ENCODE data around the gene PLCH1. TPM values are rescaled to one million over a fixed set of nuclear protein-coding genes. Genes with fewer than 3 reads are reported as not detected.

The PLCH1 gene
- total RNA-seq, 1 experiment from 2014 or later: 13.4 TPM

DNA sequence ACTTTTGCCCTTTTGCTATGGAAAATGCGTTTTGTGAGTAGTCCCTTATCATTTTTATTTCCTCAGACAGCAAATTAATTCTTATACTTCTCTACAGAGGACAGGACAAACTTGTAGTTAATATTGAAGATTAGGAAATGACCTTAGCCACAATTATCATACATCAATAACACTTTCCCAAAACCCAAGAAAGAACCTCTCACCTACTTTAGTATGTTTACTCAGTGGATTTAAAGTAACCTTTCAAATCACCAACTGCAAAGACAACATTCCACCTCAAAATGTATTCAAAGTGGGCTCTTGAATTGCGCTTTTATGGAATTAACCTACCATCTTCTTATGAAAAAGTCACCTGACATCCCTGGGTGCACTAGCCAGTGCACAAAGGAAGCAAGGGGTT, 107.3 kb downstream of the PLCH1 start:
- Mint-ChIP-seq H3K4me3 (ENCODE audit: low read depth, unreplicated experiment) (no peak overlapping the region), H3K4me1 (ENCODE audit: low read depth, unreplicated experiment) (no peaks in the 10 kb centered on the region), H3K36me3 (ENCODE audit: insufficient read depth, unreplicated experiment) (no peaks in the 10 kb centered on the region), H3K27me3 (ENCODE audit: unreplicated experiment) (no peaks in the 10 kb centered on the region), H3K27ac (ENCODE audit: unreplicated experiment) (no peak overlapping the region), H3K9me3 (ENCODE audit: low read depth, unreplicated experiment) (no peaks in the 10 kb centered on the region)
- no TSS peak for BruUV-seq (replicated peaks)
- CTCF ChIA-PET: no interaction called here
- TF ChIP-seq, protein P1, sequence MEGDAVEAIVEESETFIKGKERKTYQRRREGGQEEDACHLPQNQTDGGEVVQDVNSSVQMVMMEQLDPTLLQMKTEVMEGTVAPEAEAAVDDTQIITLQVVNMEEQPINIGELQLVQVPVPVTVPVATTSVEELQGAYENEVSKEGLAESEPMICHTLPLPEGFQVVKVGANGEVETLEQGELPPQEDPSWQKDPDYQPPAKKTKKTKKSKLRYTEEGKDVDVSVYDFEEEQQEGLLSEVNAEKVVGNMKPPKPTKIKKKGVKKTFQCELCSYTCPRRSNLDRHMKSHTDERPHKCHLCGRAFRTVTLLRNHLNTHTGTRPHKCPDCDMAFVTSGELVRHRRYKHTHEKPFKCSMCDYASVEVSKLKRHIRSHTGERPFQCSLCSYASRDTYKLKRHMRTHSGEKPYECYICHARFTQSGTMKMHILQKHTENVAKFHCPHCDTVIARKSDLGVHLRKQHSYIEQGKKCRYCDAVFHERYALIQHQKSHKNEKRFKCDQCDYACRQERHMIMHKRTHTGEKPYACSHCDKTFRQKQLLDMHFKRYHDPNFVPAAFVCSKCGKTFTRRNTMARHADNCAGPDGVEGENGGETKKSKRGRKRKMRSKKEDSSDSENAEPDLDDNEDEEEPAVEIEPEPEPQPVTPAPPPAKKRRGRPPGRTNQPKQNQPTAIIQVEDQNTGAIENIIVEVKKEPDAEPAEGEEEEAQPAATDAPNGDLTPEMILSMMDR (IDR thresholded peaks at IDR 0.05; ENCODE audit: unreplicated experiment): no peak
- no peak for DNase-seq
- intact Hi-C loops (cut with micrococcal nuclease; ENCODE audit: unreplicated experiment): no loop called here

DNA sequence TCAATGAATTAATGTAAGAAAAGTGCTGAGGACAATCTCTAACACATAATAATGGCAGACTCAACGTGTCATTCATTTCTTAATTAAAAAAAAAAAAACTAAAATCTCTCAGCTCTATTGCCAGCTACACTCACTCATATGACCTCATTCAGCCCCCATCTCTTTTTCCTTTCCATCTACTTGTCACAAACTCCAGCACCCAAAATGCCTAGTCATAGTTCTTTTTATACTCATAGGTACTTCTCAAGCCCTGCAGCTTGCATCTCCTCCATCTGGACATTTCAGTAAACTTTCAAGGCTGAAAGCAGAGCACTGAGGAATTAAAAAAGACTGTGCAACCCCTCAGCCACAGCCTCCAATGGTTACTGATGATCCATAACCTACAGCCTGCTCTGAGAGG, 109.8 kb downstream of the PLCH1 start:
- Mint-ChIP-seq H3K27me3 (ENCODE audit: unreplicated experiment) (no peaks in the 10 kb centered on the region), H3K27ac (ENCODE audit: unreplicated experiment) (no peak overlapping the region), H3K36me3 (ENCODE audit: insufficient read depth, unreplicated experiment) (no peaks in the 10 kb centered on the region), H3K4me1 (ENCODE audit: low read depth, unreplicated experiment) (peaks cover 12% of the 10 kb centered on the region), H3K4me3 (ENCODE audit: low read depth, unreplicated experiment) (no peak overlapping the region), H3K9me3 (ENCODE audit: low read depth, unreplicated experiment) (no peaks in the 10 kb centered on the region)
- CTCF ChIA-PET: interaction anchor here (0.7 kb wide), 1 partner anchor 1425 kb away, joined by 3 read pairs; no protein-coding TSS in a partner anchor
- BruUV-seq (replicated peaks): no TSS peak
- TF ChIP-seq, protein P1 (IDR thresholded peaks at IDR 0.05; ENCODE audit: unreplicated experiment): no peak
- DNase-seq: no peak
- intact Hi-C loops (cut with micrococcal nuclease; ENCODE audit: unreplicated experiment): no loop called here

DNA sequence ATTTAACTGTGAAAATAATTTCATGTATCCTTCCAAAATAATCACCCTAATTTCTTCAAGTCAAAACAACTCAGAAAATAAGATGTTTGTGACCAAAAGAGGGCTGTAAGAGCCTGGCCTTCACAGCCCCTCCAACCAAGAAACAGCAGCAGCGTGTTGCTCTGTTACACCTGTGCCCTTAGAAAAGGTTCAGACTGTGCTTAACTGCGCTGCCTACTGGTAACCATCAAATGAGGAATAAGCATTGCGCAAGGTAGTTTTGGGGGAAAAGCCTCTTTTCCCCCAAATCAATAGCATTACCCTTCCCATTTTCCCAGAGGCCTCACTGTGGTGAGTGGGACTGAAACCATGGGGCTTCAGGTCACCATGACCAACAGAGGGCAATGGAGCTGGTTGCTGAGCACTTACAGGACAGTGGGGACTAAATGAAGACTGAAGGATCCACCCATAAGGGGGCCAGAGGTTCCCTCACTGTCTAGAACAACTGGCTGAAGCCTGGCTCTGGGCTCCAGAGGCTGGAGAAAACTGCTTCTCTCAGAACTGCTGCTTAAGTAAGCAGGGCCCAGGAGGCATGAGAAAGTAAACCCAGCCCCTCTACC, 110.7 kb downstream of the PLCH1 start:
- TF ChIP-seq, protein P1 (IDR thresholded peaks at IDR 0.05; ENCODE audit: unreplicated experiment): no peak
- no peak overlapping the region for H3K27ac Mint-ChIP-seq (ENCODE audit: unreplicated experiment)

DNA sequence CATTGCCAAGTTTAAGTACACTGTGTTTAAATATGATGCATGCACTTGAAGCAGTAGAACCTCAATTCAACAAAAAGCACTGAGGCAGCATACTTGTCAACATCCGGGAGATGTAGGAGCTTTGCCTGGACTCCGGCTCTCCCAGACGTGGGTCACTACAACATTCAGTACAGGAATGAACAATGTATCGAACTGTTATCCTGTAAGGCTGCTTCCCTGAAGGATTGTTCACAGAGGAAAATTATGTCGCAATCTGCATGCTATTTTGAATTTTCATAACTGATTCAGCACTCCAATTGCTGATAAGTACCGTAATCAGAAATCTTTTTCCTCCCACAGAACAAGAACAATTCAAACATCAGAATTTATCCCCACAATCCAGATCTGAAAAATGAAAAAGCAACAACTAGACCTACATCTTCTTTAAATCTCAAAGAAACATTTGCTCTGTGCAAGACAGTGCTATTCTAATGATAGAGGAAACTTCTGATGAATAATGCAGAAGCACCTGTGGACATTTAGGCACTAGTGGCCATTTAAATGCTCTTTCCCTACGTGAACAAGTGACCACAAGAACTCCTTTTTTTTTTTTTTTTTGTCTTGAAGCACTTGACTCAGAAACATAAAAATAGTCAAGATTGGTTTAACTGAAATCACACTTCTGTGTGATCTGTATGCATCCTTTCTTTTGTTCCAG, 113.4 kb downstream of the PLCH1 start:
- no peak overlapping the region for H3K4me3 Mint-ChIP-seq (ENCODE audit: low read depth, unreplicated experiment)
- H3K27ac Mint-ChIP-seq (ENCODE audit: unreplicated experiment): no peak overlapping the region
- no peaks in the 10 kb centered on the region for H3K36me3 Mint-ChIP-seq (ENCODE audit: insufficient read depth, unreplicated experiment)
- no peaks in the 10 kb centered on the region for H3K27me3 Mint-ChIP-seq (ENCODE audit: unreplicated experiment)
- intact Hi-C loops (cut with micrococcal nuclease; ENCODE audit: unreplicated experiment): no loop called here
- CTCF ChIA-PET: interaction anchor here (0.7 kb wide), 1 partner anchor 352 kb away, joined by 3 read pairs; no protein-coding TSS in a partner anchor
- H3K9me3 Mint-ChIP-seq (ENCODE audit: low read depth, unreplicated experiment): no peaks in the 10 kb centered on the region
- DNase-seq: no peak
- H3K4me1 Mint-ChIP-seq (ENCODE audit: low read depth, unreplicated experiment): peaks cover 12% of the 10 kb centered on the region
- BruUV-seq (replicated peaks): no TSS peak
- TF ChIP-seq, protein P1 (IDR thresholded peaks at IDR 0.05; ENCODE audit: unreplicated experiment): no peak

More for the DNA sequence above, 110.7 kb downstream of the PLCH1 start:
- BruUV-seq (replicated peaks): no TSS peak
- Mint-ChIP-seq H3K36me3 (ENCODE audit: insufficient read depth, unreplicated experiment) (no peaks in the 10 kb centered on the region), H3K4me3 (ENCODE audit: low read depth, unreplicated experiment) (no peak overlapping the region), H3K9me3 (ENCODE audit: low read depth, unreplicated experiment) (no peaks in the 10 kb centered on the region), H3K27me3 (ENCODE audit: unreplicated experiment) (no peaks in the 10 kb centered on the region), H3K4me1 (ENCODE audit: low read depth, unreplicated experiment) (peaks cover 12% of the 10 kb centered on the region)
- intact Hi-C loops (cut with micrococcal nuclease; ENCODE audit: unreplicated experiment): no loop called here
- DNase-seq: no peak
- CTCF ChIA-PET: no interaction called here

All from Calu3 (cell line).